Retina (tissue), 1 donor: ENCODE measurements around the gene DNAJC1.
A peak's percentile ranks its signal among the peaks of the same experiment; 100 is the strongest.
"Not testable (repeated sequence)": the region's sequence is repeated elsewhere in the genome, so short reads cannot be mapped to it uniquely, and the experiment has no call there.

ENCODE experiments used
- DNase-seq: peaks from one replicate; pipeline ENCODE4 v3.0.0-alpha.2; 2016

Gene DNAJC1

GRCh38 chr10:21822273-21822672 lies 181.3 kb downstream of the DNAJC1 start:
- not testable (repeated sequence) for DNase-seq

GRCh38 chr10:21820952-21821351 lies 182.6 kb downstream of the DNAJC1 start:
- no peak for DNase-seq

GRCh38 chr10:21818416-21818815 lies 185.1 kb downstream of the DNAJC1 start:
- DNase-seq: not testable (repeated sequence)

- DNase-seq: no peak
Observed at GRCh38 chr10:21814866-21815265, 188.7 kb downstream of the DNAJC1 start.

- no peak for DNase-seq
Observed at GRCh38 chr10:21813946-21814345, 189.6 kb downstream of the DNAJC1 start.

GRCh38 chr10:21811245-21811585 lies 192.3 kb downstream of the DNAJC1 start:
- DNase-seq: no peak

GRCh38 chr10:21810582-21811244 lies 192.8 kb downstream of the DNAJC1 start:
- no peak for DNase-seq

GRCh38 chr10:21808550-21808949 lies 195.0 kb downstream of the DNAJC1 start:
- DNase-seq: no peak

- peak; percentile 84 for DNase-seq
Observed at GRCh38 chr10:21807180-21807579, 196.3 kb downstream of the DNAJC1 start.

GRCh38 chr10:21803374-21803773 lies 200.2 kb downstream of the DNAJC1 start:
- no peak for DNase-seq

GRCh38 chr10:21801609-21802008 lies 201.9 kb downstream of the DNAJC1 start:
- no peak for DNase-seq

- no peak for DNase-seq
Observed at GRCh38 chr10:21797984-21798765, 205.4 kb downstream of the DNAJC1 start.

- DNase-seq: no peak
Observed at GRCh38 chr10:21797533-21797932, 206.0 kb downstream of the DNAJC1 start.

- no peak for DNase-seq
Observed at GRCh38 chr10:21791276-21791675, 212.3 kb downstream of the DNAJC1 start.

- DNase-seq: no peak
Observed at GRCh38 chr10:21776883-21777282, 226.6 kb downstream of the DNAJC1 start.

- no peak for DNase-seq
Observed at GRCh38 chr10:21771219-21771618, 232.3 kb downstream of the DNAJC1 start.

GRCh38 chr10:21769041-21769440 lies 234.5 kb downstream of the DNAJC1 start:
- DNase-seq: no peak

GRCh38 chr10:21764466-21765189 lies 238.9 kb downstream of the DNAJC1 start:
- no peak for DNase-seq

- DNase-seq: no peak
Observed at GRCh38 chr10:21760332-21760731, 243.2 kb downstream of the DNAJC1 start.

GRCh38 chr10:21759232-21759631 lies 244.3 kb downstream of the DNAJC1 start:
- DNase-seq: no peak

GRCh38 chr10:21758696-21759095 lies 244.8 kb downstream of the DNAJC1 start:
- no peak for DNase-seq

- peak; percentile 33 for DNase-seq
Observed at GRCh38 chr10:21758239-21758638, 245.3 kb downstream of the DNAJC1 start.

GRCh38 chr10:21757185-21757901 lies 246.2 kb downstream of the DNAJC1 start:
- no peak for DNase-seq
